ENCODE data around the gene RNF123. TPM values are rescaled to one million over a fixed set of nuclear protein-coding genes. Genes with fewer than 3 reads are reported as not detected.

Gene RNF123
- polyA plus RNA-seq, 1 of the 3 experiments (the other 2 are of a cell fraction), result 48.1 TPM

DNA sequence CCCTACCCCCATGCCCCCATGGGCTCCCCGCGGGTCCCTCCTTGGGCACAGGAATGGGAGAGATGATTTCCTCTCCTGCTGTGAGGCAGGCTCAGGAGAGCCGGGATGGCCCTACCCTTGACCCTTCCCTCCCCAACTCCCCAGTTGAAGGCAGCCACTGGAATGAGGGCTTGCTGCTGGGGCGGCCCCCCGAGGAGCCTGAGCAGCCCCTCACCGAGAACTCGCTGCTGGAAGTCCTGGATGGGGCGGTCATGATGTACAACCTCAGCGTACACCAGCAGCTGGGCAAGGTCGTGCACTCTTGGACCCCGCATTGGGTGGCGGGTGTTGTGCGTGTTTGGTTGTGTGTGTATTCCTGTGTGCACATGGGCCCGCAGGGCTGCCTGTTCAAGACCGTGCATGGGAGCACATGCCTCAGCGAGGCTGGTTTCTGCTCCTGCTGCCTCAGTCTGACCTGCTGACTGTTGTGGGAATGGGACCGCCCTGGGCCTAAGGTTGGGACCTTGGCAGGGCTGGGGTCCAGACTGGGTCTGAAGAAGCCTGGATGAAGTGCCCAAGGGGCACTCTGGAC is 16.1 kb downstream of the RNF123 start:
- H3K9me2 ChIP-seq, result no peaks in the 10 kb centered on the region
- ChIA-PET CTCF (interaction anchor here (1.5 to 8.1 kb wide), 2 partner anchors 9 to 13 kb away, joined by 3 to 76 read pairs; partner anchors contain the start of gene AMIGO3), POLR2A (no interaction called here)
- no peak overlapping the region for H3K4me2 ChIP-seq
- H3K4me1 ChIP-seq (ENCODE audit: control insufficient read depth in 1 of 2, insufficient read depth in 2 of 2, low read depth in 1 of 2, low read length in 1 of 2), result no peaks in the 10 kb centered on the region
- peaks cover 0 to 18% of the 10 kb centered on the region in 2 experiments for H3K36me3 ChIP-seq (replicated peaks in 1 of 2; ENCODE audit: control insufficient read depth in 1 of 2, insufficient read depth in 2 of 2, low read length in 1 of 2)
- H4K20me1 ChIP-seq (ENCODE audit: insufficient read depth), result no peaks in the 10 kb centered on the region
- no peak overlapping the region for H3K9ac ChIP-seq
- no peak for DNase-seq
- H2AFZ ChIP-seq (ENCODE audit: low read depth), result no peak overlapping the region
- H3K27ac ChIP-seq (ENCODE audit: low read depth in 2 of 2, low read length in 1 of 2), result no peak overlapping the region
- H3K9me3 ChIP-seq, result no peaks in the 10 kb centered on the region
- H3K4me3 ChIP-seq (ENCODE audit: low read depth in 2 of 2, low read length in 1 of 2), result no peak overlapping the region
- TF ChIP-seq FOSL2 (IDR thresholded peaks at IDR 0.05; ENCODE audit: borderline replicate concordance, low read depth) (no peak), TEAD4 (IDR thresholded peaks at IDR 0.05; ENCODE audit: borderline replicate concordance, insufficient read depth) (no peak), ELF1 (IDR thresholded peaks at IDR 0.05) (no peak), NFIC (IDR thresholded peaks at IDR 0.05; ENCODE audit: borderline replicate concordance) (no peak), TCF12 (IDR thresholded peaks at IDR 0.05) (no peak)
- H3K79me2 ChIP-seq (ENCODE audit: insufficient read depth), result no peaks in the 10 kb centered on the region
- no peaks in the 10 kb centered on the region for H3F3A ChIP-seq (replicated peaks; ENCODE audit: insufficient read depth)
- 96% methylated on average over 5 of the region's 17 CpGs for WGBS (ENCODE audit: low lambda C conversion rate)
- H3K27me3 ChIP-seq (ENCODE audit: insufficient read depth), result no peaks in the 10 kb centered on the region

GRCh38 chr3:49706456-49707112 is 17.2 kb downstream of the RNF123 start:
- Histone ChIP-seq H2AFZ (ENCODE audit: low read depth) (no peak overlapping the region), H3K9me3 (no peaks in the 10 kb centered on the region), H3K4me3 (ENCODE audit: low read depth in 2 of 2, low read length in 1 of 2) (no peak overlapping the region), H3F3A (replicated peaks; ENCODE audit: insufficient read depth) (no peaks in the 10 kb centered on the region), H3K9ac (no peak overlapping the region), H3K9me2 (no peaks in the 10 kb centered on the region), H3K4me2 (no peak overlapping the region), H3K27me3 (ENCODE audit: insufficient read depth) (no peaks in the 10 kb centered on the region), H3K36me3 (replicated peaks in 1 of 2; ENCODE audit: control insufficient read depth in 1 of 2, insufficient read depth in 2 of 2, low read length in 1 of 2) (peaks cover 8 to 18% of the 10 kb centered on the region in 2 experiments), H3K4me1 (ENCODE audit: control insufficient read depth in 1 of 2, insufficient read depth in 2 of 2, low read depth in 1 of 2, low read length in 1 of 2) (no peaks in the 10 kb centered on the region), H3K79me2 (ENCODE audit: insufficient read depth) (no peaks in the 10 kb centered on the region), H4K20me1 (ENCODE audit: insufficient read depth) (no peaks in the 10 kb centered on the region), H3K27ac (ENCODE audit: low read depth in 2 of 2, low read length in 1 of 2) (no peak overlapping the region)
- DNase-seq, result no peak
- WGBS (ENCODE audit: low lambda C conversion rate), result 87% methylated on average over 6 of the region's 9 CpGs
- ChIA-PET POLR2A (no interaction called here), CTCF (interaction anchor here (1.5 to 8.1 kb wide), 2 partner anchors 10 to 12 kb away, joined by 3 to 76 read pairs; partner anchors contain the start of gene AMIGO3)
- TF ChIP-seq FOSL2 (IDR thresholded peaks at IDR 0.05; ENCODE audit: borderline replicate concordance, low read depth) (no peak), FOXM1 (IDR thresholded peaks at IDR 0.05; ENCODE audit: low read depth) (no peak), TCF12 (IDR thresholded peaks at IDR 0.05) (no peak), RAD21 (IDR thresholded peaks at IDR 0.05; ENCODE audit: low read length) (no peak), TAF1 (IDR thresholded peaks at IDR 0.05; ENCODE audit: borderline replicate concordance, low read depth, low read length) (no peak), EP300 (IDR thresholded peaks at IDR 0.05; ENCODE audit: borderline replicate concordance in 1 of 2, low read depth in 1 of 2, low read length in 1 of 2) (no peak), RFX5 (IDR thresholded peaks at IDR 0.05; ENCODE audit: low read length) (no peak), SMC3 (IDR thresholded peaks at IDR 0.05; ENCODE audit: low read depth, low read length) (no peak), TEAD4 (IDR thresholded peaks at IDR 0.05; ENCODE audit: borderline replicate concordance, insufficient read depth) (no peak), JUND (IDR thresholded peaks at IDR 0.05) (no peak), ELF1 (IDR thresholded peaks at IDR 0.05) (no peak), NRF1 (IDR thresholded peaks at IDR 0.05; ENCODE audit: low read depth, low read length) (no peak), RCOR1 (IDR thresholded peaks at IDR 0.05; ENCODE audit: low read length) (no peak), MEF2A (IDR thresholded peaks at IDR 0.05; ENCODE audit: borderline replicate concordance, low read depth) (no peak)
- TF ChIP-seq, protein P1, sequence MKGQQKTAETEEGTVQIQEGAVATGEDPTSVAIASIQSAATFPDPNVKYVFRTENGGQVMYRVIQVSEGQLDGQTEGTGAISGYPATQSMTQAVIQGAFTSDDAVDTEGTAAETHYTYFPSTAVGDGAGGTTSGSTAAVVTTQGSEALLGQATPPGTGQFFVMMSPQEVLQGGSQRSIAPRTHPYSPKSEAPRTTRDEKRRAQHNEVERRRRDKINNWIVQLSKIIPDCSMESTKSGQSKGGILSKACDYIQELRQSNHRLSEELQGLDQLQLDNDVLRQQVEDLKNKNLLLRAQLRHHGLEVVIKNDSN (IDR thresholded peaks at IDR 0.05; ENCODE audit: borderline replicate concordance, low read depth), result no peak

All from SK-N-SH (cell line).